Breast epithelium (tissue), 3 donors: ENCODE results near the gene ADRM1.

Source experiments
- POLR2A ChIP-seq: fragments of 450-650 bp; IDR thresholded peaks from one replicate; pipeline ENCODE4 v1.6.1; 2016; ENCODE audit warnings: antibody characterized with exemption, mild to moderate bottlenecking, moderate library complexity
- POLR2AphosphoS5 ChIP-seq, 3 donors: sonication (generic); formaldehyde crosslinking; IDR thresholded peaks; one replicate each; pipeline ENCODE4 v1.6.1; 2017; ENCODE audit warnings: antibody characterized with exemption in 3 of 3
- TF ChIP-seq, protein P1 (sequence below), 3 donors: fragments of 450-650 bp; IDR thresholded peaks; one replicate each; pipeline ENCODE4 v1.5.1; 2016 to 2017; ENCODE audit warnings: antibody characterized with exemption in 3 of 3, mild to moderate bottlenecking in 3 of 3, moderate library complexity in 3 of 3

DNA sequence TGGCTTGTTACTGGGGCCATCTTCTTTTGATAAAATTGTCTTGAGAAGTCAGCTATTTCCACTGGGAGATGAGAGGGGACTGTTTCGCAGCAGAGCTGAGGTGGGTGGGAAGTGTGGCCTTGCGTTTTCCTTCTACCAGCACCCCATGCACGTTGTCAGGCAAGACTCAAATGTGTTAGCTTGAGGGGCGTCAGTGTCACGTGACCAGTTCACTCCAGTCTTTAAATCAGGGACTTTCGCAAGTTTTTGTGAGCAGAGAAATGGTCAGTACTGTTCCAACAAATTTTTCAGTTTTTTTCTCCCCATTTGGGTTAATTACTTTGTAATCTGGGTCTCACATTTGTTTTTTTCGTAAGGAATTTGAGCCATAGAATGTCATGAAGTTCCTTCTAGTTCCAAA, 20.7 kb upstream of the ADRM1 start:
- TF ChIP-seq POLR2AphosphoS5 (IDR thresholded peaks at IDR 0.05) (no peak), POLR2A (no peak)
- TF ChIP-seq, protein P1, sequence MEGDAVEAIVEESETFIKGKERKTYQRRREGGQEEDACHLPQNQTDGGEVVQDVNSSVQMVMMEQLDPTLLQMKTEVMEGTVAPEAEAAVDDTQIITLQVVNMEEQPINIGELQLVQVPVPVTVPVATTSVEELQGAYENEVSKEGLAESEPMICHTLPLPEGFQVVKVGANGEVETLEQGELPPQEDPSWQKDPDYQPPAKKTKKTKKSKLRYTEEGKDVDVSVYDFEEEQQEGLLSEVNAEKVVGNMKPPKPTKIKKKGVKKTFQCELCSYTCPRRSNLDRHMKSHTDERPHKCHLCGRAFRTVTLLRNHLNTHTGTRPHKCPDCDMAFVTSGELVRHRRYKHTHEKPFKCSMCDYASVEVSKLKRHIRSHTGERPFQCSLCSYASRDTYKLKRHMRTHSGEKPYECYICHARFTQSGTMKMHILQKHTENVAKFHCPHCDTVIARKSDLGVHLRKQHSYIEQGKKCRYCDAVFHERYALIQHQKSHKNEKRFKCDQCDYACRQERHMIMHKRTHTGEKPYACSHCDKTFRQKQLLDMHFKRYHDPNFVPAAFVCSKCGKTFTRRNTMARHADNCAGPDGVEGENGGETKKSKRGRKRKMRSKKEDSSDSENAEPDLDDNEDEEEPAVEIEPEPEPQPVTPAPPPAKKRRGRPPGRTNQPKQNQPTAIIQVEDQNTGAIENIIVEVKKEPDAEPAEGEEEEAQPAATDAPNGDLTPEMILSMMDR (IDR thresholded peaks at IDR 0.05), result no peak
